HUES6 (cell line): ENCODE results near the gene TTC7B.

Source experiments
- H3K27ac ChIP-seq: 2 replicates; pipeline ENCODE4 v1.7.0; 2013; ENCODE audit warnings: low read depth, mild to moderate bottlenecking, low read length, inconsistent platforms
- H3K27me3 ChIP-seq: 2 replicates; pipeline ENCODE4 v1.6.1; 2013; ENCODE audit warnings: low read length; ENCODE audit not compliant: control insufficient read depth, insufficient read depth
- H3K36me3 ChIP-seq: 2 replicates; pipeline ENCODE4 v1.6.1; 2013; ENCODE audit warnings: low read length; ENCODE audit not compliant: control insufficient read depth, insufficient read depth
- H3K4me1 ChIP-seq: 2 replicates; pipeline ENCODE4 v1.6.1; 2013; ENCODE audit warnings: low read length; ENCODE audit not compliant: control insufficient read depth, insufficient read depth
- H3K4me3 ChIP-seq: 2 replicates; pipeline ENCODE4 v1.5.1; 2013; ENCODE audit warnings: low read depth, low read length
- H3K9ac ChIP-seq: one replicate; pipeline ENCODE4 v1.6.1; 2013; ENCODE audit warnings: mild to moderate bottlenecking, low read length
- H3K9me3 ChIP-seq: 2 replicates; pipeline ENCODE4 v1.6.1; 2013; ENCODE audit warnings: low read depth, low read length; ENCODE audit not compliant: control insufficient read depth, insufficient read depth

Gene TTC7B

DNA sequence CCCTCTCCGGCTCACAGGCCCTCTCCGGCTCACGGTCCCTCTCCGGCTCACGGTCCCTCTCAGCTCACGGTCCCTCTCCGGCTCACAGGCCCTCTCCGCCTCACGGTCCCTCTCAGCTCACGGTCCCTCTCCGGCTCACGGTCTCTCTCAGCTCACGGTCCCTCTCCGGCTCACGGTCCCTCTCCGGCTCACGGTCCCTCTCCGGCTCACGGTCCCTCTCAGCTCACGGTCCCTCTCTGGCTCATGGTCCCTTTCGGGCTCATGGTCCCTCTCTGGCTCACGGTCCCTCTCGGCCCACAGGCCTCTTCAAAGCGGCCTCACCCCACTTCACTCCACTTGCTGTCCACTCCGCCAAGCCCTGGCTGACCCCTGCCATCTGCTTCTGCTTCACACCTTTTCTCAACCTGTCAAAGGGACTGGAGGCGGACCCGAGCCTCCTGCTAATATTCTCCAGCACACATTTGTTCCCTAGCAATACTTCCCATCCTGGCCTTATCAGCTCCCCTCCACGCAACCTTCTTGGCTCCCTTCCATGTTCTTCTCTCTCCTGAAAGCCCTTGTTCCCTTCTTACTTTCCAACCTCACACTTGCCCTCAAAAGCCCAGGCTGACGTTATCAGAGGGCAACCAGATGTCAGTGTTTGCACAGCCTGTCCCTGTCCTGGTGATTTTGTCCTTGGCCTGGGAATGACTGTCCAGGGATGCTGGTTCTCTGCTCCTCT lies 242.7 kb downstream of the TTC7B start:
- no peaks in the 10 kb centered on the region for H3K27me3 ChIP-seq
- no peak overlapping the region for H3K4me3 ChIP-seq
- no peaks in the 10 kb centered on the region for H3K36me3 ChIP-seq
- H3K9me3 ChIP-seq, result no peaks in the 10 kb centered on the region
- no peak overlapping the region for H3K27ac ChIP-seq
- H3K9ac ChIP-seq, result no peak overlapping the region
- peaks cover 20% of the 10 kb centered on the region for H3K4me1 ChIP-seq

DNA sequence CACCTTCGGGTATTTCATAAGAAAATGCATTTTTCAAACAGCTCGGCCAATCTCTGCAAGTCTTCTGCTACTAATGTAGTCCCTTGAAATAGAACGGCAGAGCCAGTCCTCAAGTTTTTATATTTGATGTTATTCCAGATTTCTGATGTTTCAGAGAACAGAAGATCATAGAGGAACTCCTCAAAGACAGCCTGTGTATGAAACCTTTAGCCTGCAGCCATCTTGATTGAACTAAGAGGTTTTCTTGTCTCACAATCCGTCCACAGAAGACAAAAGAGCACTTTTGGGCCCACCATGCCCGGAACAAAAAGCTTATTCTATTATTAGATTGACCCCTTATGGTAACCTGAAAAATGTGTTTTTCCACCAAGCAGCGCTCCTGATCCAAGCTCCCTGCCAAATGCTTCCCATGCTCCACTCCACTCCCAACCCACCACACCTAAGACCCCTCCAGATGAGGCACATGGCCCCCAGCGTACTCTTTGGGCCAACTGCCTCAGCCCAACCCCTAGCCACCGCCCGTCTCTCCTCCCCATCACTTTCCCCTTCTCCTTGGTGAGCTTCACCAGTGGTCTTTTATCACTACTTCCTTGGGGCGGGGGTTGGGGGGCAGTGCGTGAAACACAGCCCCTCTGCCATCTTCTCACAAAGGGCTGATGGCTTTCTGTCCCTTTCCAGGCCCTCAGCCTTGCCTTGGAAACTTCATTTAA lies 243.6 kb downstream of the TTC7B start:
- Histone ChIP-seq H3K4me3 (no peak overlapping the region), H3K27me3 (no peaks in the 10 kb centered on the region), H3K4me1 (peaks cover 30% of the 10 kb centered on the region), H3K9ac (no peak overlapping the region), H3K36me3 (no peaks in the 10 kb centered on the region), H3K9me3 (no peaks in the 10 kb centered on the region), H3K27ac (no peak overlapping the region)

DNA sequence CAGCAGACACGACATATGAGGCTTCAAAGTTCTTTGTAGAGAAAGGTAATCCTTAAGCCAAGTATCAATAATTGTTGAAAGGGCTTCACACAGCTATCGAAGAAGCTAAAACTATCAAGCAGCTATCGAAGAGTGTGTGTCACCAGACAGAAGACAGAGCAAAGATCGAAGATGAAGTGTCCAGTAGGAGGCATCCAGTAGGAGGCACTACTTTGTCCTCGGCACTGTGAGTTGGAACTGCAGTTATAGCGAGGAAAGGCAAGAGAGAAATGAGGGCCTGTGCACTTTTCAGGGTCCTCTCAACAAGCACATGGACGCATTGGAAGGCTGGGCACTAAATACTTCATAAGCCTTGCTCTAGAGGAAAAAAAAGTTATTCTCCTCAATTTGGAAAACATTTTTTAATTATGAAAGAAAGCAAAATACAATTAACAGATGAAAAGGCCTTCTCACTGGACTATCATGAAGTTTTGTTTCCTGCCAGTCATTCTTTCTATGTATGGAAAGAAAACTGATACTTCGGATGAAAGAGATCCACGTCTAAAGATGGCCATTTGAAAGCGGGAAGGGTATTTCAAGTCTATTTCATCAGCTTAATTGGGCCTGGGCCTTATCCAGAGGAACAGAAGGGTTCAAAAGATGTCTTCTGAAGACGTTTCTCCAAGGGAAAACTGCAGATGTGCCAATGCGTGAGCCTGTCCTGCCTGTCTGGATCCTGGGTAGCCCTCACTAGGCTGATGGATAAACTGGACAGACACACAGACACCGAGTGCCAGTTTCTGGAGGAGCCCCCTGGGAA lies 244.9 kb downstream of the TTC7B start:
- Histone ChIP-seq H3K27ac (no peak overlapping the region), H3K4me1 (peaks cover 41% of the 10 kb centered on the region), H3K27me3 (no peaks in the 10 kb centered on the region), H3K9ac (no peak overlapping the region), H3K4me3 (no peak overlapping the region), H3K9me3 (no peaks in the 10 kb centered on the region), H3K36me3 (no peaks in the 10 kb centered on the region)

DNA sequence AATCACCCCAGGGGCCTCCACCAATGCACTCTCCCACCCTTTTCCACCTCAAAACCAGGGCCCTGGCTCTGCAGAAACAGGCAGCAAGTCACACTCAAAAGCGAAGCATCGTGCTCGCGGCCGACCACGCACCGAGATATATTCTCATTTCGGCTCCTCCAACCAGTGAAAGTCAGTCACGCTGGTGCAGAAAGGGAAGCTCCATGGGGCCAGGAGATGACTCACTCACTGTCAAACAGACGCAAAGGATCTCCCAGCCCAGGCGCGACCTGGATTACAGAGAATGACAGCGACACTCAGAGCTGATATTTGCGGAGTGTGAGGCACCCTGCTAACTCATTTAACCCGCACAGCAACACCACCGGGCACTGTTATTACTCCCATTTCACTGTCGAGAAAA lies 245.8 kb downstream of the TTC7B start:
- H3K36me3 ChIP-seq, result no peaks in the 10 kb centered on the region
- H3K4me3 ChIP-seq, result no peak overlapping the region

DNA sequence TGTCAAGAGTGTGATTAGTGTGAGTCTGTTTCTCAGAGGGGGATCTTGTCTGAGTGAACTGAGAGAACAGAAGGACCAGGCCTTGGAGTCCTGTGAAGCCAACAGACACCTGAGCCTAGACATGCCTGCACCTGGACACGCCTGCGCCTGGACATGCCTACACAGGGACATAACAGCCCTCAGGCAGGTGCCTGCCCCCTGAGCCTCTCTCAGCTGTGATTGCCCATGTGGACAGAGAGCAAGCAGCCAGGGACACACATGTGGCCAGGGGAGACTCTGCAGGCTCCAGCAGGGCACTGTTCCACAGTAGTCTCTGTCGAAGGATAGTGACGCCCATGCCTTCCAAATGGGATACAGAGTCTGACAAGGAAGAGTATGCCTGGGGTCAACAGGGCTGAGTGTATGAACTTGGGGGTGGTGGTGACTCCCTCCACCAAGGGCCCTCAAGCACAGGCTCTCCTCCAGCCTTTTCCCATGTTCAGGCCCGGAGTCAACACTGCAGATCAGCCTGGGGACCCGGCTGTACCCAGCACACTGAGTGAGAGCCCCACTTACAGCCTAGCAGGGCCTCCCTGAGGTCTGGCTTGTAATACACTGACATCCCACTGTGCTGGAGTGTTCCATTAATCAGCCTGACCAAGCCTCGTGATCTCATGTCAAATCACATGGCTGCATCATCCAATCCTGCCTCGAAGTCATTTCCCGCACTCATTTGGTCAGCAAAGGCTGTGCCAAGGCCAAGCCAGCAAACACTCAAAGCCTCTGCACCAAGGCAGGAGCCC lies 246.4 kb downstream of the TTC7B start:
- Histone ChIP-seq H3K27ac (no peak overlapping the region), H3K36me3 (no peaks in the 10 kb centered on the region), H3K4me1 (peaks cover 36% of the 10 kb centered on the region), H3K4me3 (no peak overlapping the region), H3K27me3 (no peaks in the 10 kb centered on the region), H3K9ac (no peak overlapping the region), H3K9me3 (no peaks in the 10 kb centered on the region)

More for the DNA sequence above, 245.8 kb downstream of the TTC7B start:
- H3K27ac ChIP-seq, result no peak overlapping the region
- no peaks in the 10 kb centered on the region for H3K27me3 ChIP-seq
- no peak overlapping the region for H3K9ac ChIP-seq
- H3K4me1 ChIP-seq, result peaks cover 41% of the 10 kb centered on the region
- H3K9me3 ChIP-seq, result no peaks in the 10 kb centered on the region

DNA sequence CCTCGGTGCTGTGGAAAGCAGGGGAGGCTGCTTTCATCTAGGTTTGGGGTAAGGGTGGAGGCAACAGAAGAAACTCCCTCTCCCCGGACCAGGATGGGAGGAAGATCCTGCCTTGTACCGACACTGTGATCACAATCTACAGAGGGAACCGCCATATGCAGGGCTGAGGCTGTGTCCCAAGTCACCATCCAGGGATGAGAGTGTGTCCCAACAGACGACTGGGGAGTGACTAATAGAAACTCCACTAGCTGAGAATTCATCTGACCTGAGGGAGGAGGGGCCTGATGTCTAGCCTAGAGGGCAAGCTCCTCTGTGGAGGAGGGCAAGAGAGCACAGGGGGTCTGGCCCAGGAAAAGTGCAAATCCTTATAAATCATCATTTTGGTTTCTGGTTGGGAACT lies 247.0 kb downstream of the TTC7B start:
- Histone ChIP-seq H3K36me3 (no peaks in the 10 kb centered on the region), H3K27me3 (no peaks in the 10 kb centered on the region), H3K4me3 (no peak overlapping the region), H3K27ac (no peak overlapping the region), H3K4me1 (peaks cover 30% of the 10 kb centered on the region), H3K9ac (no peak overlapping the region), H3K9me3 (no peaks in the 10 kb centered on the region)

DNA sequence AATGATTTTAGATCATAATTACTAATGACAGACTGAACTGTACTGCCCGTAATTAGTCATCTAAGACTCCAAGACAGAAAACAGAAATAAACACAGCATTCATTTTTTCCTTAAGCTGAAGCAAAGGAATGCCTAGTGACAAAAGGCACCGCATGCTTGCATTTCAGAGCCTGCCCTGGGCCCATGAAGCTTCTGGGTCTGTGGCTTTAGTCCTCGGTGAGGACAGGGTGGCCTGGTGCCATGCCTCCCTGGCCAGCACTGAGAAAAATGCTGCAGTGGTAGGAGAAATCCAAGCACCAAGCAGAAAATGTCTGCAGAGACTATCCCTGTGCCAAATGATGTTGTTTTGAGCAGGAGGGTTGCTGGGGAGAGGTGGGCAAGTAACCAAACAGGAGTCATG lies 247.8 kb downstream of the TTC7B start:
- H3K9me3 ChIP-seq, result no peaks in the 10 kb centered on the region
- H3K9ac ChIP-seq, result no peak overlapping the region
- H3K27me3 ChIP-seq, result no peaks in the 10 kb centered on the region
- H3K36me3 ChIP-seq, result no peaks in the 10 kb centered on the region
- no peak overlapping the region for H3K4me3 ChIP-seq
- peaks cover 30% of the 10 kb centered on the region for H3K4me1 ChIP-seq
- no peak overlapping the region for H3K27ac ChIP-seq

DNA sequence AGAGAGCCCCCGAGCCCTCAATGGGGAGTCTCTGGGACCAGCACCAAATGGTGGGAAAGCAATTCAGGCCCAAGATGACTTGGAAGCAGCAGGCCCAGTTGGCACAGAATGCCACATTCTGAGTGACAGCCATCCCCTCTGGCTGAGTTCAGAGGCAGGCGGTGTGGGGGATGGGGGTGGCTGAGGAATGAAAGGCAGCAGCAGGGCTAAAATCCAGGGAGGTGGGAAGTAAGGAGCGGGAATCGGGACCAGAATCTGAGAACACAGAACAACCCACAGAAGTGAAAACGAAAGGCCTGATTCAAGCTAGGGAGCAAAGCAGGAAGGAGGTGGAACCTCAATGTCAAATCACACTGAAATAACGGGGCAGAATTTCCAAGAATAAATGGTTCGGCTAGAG lies 248.2 kb downstream of the TTC7B start:
- H3K4me1 ChIP-seq, result peaks cover 30% of the 10 kb centered on the region
- no peaks in the 10 kb centered on the region for H3K9me3 ChIP-seq
- H3K27ac ChIP-seq, result no peak overlapping the region
- no peak overlapping the region for H3K9ac ChIP-seq
- no peaks in the 10 kb centered on the region for H3K36me3 ChIP-seq
- H3K4me3 ChIP-seq, result no peak overlapping the region
- no peaks in the 10 kb centered on the region for H3K27me3 ChIP-seq

DNA sequence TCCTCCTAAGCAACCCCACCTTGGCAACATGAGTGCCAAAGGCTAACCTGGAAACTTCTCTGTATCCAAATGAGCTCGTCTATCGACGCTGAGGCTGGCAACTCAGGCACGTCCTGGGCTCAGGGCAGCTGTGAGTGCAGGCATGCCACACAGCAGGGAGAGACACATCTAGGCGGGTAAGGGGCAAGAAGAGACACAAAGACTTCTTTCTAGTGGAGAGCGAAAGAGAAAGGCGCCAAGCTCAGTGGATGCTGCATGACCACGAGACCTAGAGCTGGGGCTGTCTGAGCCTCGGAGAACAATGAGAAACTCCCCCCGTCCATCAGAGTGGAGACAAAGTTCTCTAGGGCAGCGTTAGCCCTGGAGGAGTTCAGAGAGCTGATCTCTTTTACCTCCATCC lies 249.0 kb downstream of the TTC7B start:
- no peaks in the 10 kb centered on the region for H3K9me3 ChIP-seq
- H3K4me1 ChIP-seq, result peaks cover 30% of the 10 kb centered on the region
- no peaks in the 10 kb centered on the region for H3K27me3 ChIP-seq
- H3K4me3 ChIP-seq, result no peak overlapping the region
- no peak overlapping the region for H3K27ac ChIP-seq
- H3K36me3 ChIP-seq, result no peaks in the 10 kb centered on the region
- no peak overlapping the region for H3K9ac ChIP-seq

DNA sequence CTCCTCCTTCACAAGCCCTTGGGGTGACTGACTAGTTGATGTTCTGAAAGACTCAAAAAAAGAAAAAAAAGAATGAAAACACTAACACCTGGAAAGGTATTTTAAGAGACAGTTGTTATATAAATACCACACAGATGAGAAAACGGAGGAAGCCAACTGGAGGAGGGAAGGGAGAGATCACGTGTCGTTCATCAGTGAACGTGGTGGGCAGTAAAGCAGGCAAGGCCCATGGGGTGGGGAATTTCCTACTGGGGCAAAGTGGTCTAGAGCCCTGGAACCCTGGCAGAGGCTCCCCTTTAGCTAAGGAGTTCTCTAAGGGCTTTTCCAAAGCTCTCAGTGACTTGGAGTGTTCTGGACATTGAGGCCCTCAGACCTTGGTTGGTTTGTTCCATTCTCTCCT lies 249.7 kb downstream of the TTC7B start:
- no peak overlapping the region for H3K27ac ChIP-seq
- no peak overlapping the region for H3K4me3 ChIP-seq
- H3K9me3 ChIP-seq, result no peaks in the 10 kb centered on the region
- no peaks in the 10 kb centered on the region for H3K36me3 ChIP-seq
- no peak overlapping the region for H3K9ac ChIP-seq
- no peaks in the 10 kb centered on the region for H3K27me3 ChIP-seq
- peaks cover 30% of the 10 kb centered on the region for H3K4me1 ChIP-seq
